A549 (cell line): ENCODE data around the gene SFTPB. TPM values are rescaled to one million over a fixed set of nuclear protein-coding genes. Genes with fewer than 3 reads are reported as not detected.
A peak's percentile ranks its signal among the peaks of the same experiment; 100 is the strongest.

ENCODE experiments used
- ATAC-seq, 2 experiments: fragments of 200-7000 bp in 1 of 2; fragments of >200 bp in 1 of 2; cut with Nextera tagmentation in 1 of 2; cut with Tn5 transposase in 1 of 2; 3 replicates each; pipeline versions ENCODE4 v1.8.0 to v1.9.1; 2018 to 2020; ENCODE audit warnings: mild to moderate bottlenecking in 1 of 2, moderate library complexity in 1 of 2
- CTCF ChIA-PET: fragments of 300-600 bp; sonication (Branson Sonifier 250); formaldehyde crosslinking; extraction: SDS; loops from one replicate; lab custom pipeline; 2021; ENCODE audit warnings: antibody characterized with exemption, inconsistent platforms; lab: Yijun Ruan, JAX
- POLR2A ChIA-PET: fragments of 350-600 bp; formaldehyde crosslinking; extraction: SDS; loops from one replicate; lab custom pipeline; 2021; ENCODE audit warnings: antibody characterized with exemption, inconsistent platforms; lab: Yijun Ruan, JAX
- DNase-seq, 2 experiments: peaks; one replicate each; pipeline versions ENCODE4 v3.0.0 to v3.0.0-alpha.2; 2011 to 2016; ENCODE audit warnings: low read depth in 1 of 2, low spot score in 1 of 2
- FAIRE-seq: peaks from 2 replicates; lab custom pipeline; 2011; peaks lifted over from hg19 to GRCh38; lab: Jason Lieb, UNC
- H3K27ac ChIP-seq, 2 experiments: fragments of >200 bp; sonication (Bioruptor Twin); formaldehyde crosslinking; 3 replicates each; pipeline ENCODE4 v1.5.1; 2016 to 2017
- H3K4me1 ChIP-seq: fragments of >200 bp; sonication (Bioruptor Twin); formaldehyde crosslinking; 3 replicates; pipeline ENCODE4 v1.6.1; 2016
- H3K4me2 ChIP-seq: fragments of >200 bp; sonication (Bioruptor Twin); formaldehyde crosslinking; 3 replicates; pipeline ENCODE4 v1.6.1; 2016
- H3K4me3 ChIP-seq: fragments of >200 bp; sonication (Bioruptor Twin); formaldehyde crosslinking; 3 replicates; pipeline ENCODE4 v1.5.1; 2016
- H3K9me3 ChIP-seq: fragments of >200 bp; sonication (Bioruptor Twin); formaldehyde crosslinking; 3 replicates; pipeline ENCODE4 v1.6.1; 2016
- BCL3 ChIP-seq: fragments of >200 bp; sonication (Bioruptor Twin); formaldehyde crosslinking; IDR thresholded peaks from 3 replicates; pipeline ENCODE4 v1.6.1; 2016
- BHLHE40 ChIP-seq: IDR thresholded peaks from 2 replicates; pipeline ENCODE4 v1.6.1; 2012; ENCODE audit warnings: low read depth, low read length, inconsistent platforms
- CBX2 ChIP-seq: fragments of 200-600 bp; sonication (generic); IDR thresholded peaks from 2 replicates; pipeline ENCODE4 v1.6.1; 2016; ENCODE audit warnings: low read depth, mild to moderate bottlenecking, borderline replicate concordance
- CBX8 ChIP-seq: fragments of 200-600 bp; sonication (generic); IDR thresholded peaks from 2 replicates; pipeline ENCODE4 v1.6.1; 2016
- CEBPB ChIP-seq, 2 experiments: fragments of >200 bp in 1 of 2; sonication (Bioruptor Twin) in 1 of 2; formaldehyde crosslinking in 1 of 2; IDR thresholded peaks; 2 replicates each; pipeline ENCODE4 v1.6.1; 2012 to 2016
- ELK1 ChIP-seq: fragments of 150-350 bp; IDR thresholded peaks from 2 replicates; pipeline ENCODE4 v1.6.1; 2014; ENCODE audit warnings: low read depth, mild to moderate bottlenecking, low read length
- EP300 ChIP-seq, 2 experiments: fragments of >200 bp; sonication (Bioruptor Twin); formaldehyde crosslinking; IDR thresholded peaks; 2 replicates in 1 of 2; 3 replicates in 1 of 2; pipeline ENCODE4 v1.6.1; 2016 to 2017
- ESRRA ChIP-seq: fragments of 150-350 bp; IDR thresholded peaks from 2 replicates; pipeline ENCODE4 v1.6.1; 2014; ENCODE audit warnings: mild to moderate bottlenecking, low read length, borderline replicate concordance
- FOSB ChIP-seq: fragments of 250-450 bp; sonication (Bioruptor Pico); IDR thresholded peaks from 2 replicates; pipeline ENCODE4 v1.5.0; 2020; ENCODE audit warnings: mild to moderate bottlenecking, moderate library complexity
- FOSL2 ChIP-seq, 2 experiments: fragments of 450-650 bp in 1 of 2; fragments of >200 bp in 1 of 2; sonication (Bioruptor Twin) in 1 of 2; formaldehyde crosslinking; IDR thresholded peaks; 2 replicates each; pipeline versions ENCODE4 v1.5.0 to v1.6.1; 2016 to 2020; ENCODE audit warnings: mild to moderate bottlenecking in 1 of 2, moderate library complexity in 1 of 2
- GATA3 ChIP-seq: IDR thresholded peaks from 2 replicates; pipeline ENCODE4 v1.6.1; 2012; ENCODE audit warnings: borderline replicate concordance
- HES2 ChIP-seq: fragments of >200 bp; sonication (Bioruptor Twin); formaldehyde crosslinking; IDR thresholded peaks from 2 replicates; pipeline ENCODE4 v1.6.1; 2016
- HOXA7 ChIP-seq: fragments of 250-450 bp; sonication (Bioruptor Pico); IDR thresholded peaks from 2 replicates; pipeline ENCODE4 v1.5.0; 2020; ENCODE audit warnings: mild to moderate bottlenecking, moderate library complexity
- HOXB13 ChIP-seq: fragments of 250-450 bp; sonication (Bioruptor Pico); IDR thresholded peaks from 2 replicates; pipeline ENCODE4 v1.5.0; 2020; ENCODE audit warnings: low read depth, mild to moderate bottlenecking, moderate library complexity
- HOXB5 ChIP-seq: fragments of 250-450 bp; sonication (Bioruptor Pico); IDR thresholded peaks from 2 replicates; pipeline ENCODE4 v1.5.0; 2020; ENCODE audit warnings: mild to moderate bottlenecking, moderate library complexity
- JUN ChIP-seq, 2 experiments: fragments of >200 bp; sonication (Bioruptor Twin); formaldehyde crosslinking; IDR thresholded peaks; 2 replicates in 1 of 2; 3 replicates in 1 of 2; pipeline ENCODE4 v1.6.1; 2016 to 2017
- JUNB ChIP-seq: fragments of >200 bp; sonication (Bioruptor Twin); formaldehyde crosslinking; IDR thresholded peaks from 2 replicates; pipeline ENCODE4 v1.6.1; 2016
- KDM5A ChIP-seq: fragments of 200-600 bp; sonication (generic); IDR thresholded peaks from 2 replicates; pipeline ENCODE4 v1.6.1; 2016; ENCODE audit warnings: antibody characterized with exemption, mild to moderate bottlenecking
- MAZ ChIP-seq: fragments of 150-350 bp; IDR thresholded peaks from 2 replicates; pipeline ENCODE4 v1.6.1; 2014; ENCODE audit warnings: antibody characterized with exemption, low read depth, low read length, borderline replicate concordance
- PHF8 ChIP-seq: fragments of 200-600 bp; sonication (generic); IDR thresholded peaks from 2 replicates; pipeline ENCODE4 v1.6.1; 2016; ENCODE audit warnings: low read depth, mild to moderate bottlenecking, antibody characterized with exemption, moderate library complexity, borderline replicate concordance
- POLR2A ChIP-seq: IDR thresholded peaks from 2 replicates; pipeline ENCODE4 v1.6.1; 2012; ENCODE audit warnings: mild to moderate bottlenecking, low read length
- RFX5 ChIP-seq: fragments of 450-650 bp; IDR thresholded peaks from 2 replicates; pipeline ENCODE4 v1.7.1; 2014; ENCODE audit warnings: antibody characterized with exemption, mild to moderate bottlenecking, moderate library complexity
- TFCP2L1 ChIP-seq: fragments of 250-450 bp; sonication (Bioruptor Pico); IDR thresholded peaks from 2 replicates; pipeline ENCODE4 v1.5.0; 2021; ENCODE audit warnings: mild to moderate bottlenecking
- TP53 ChIP-seq: fragments of 250-450 bp; sonication (Bioruptor Pico); IDR thresholded peaks from 2 replicates; pipeline ENCODE4 v1.5.0; 2021; ENCODE audit warnings: mild to moderate bottlenecking, moderate library complexity
- ZC3H11A ChIP-seq: fragments of 450-650 bp; IDR thresholded peaks from 2 replicates; pipeline ENCODE4 v1.6.1; 2014; ENCODE audit warnings: antibody characterized with exemption, mild to moderate bottlenecking
- ZSCAN20 ChIP-seq: fragments of 250-450 bp; sonication (Bioruptor Pico); IDR thresholded peaks from 2 replicates; pipeline ENCODE4 v1.8.0; 2022; ENCODE audit warnings: mild to moderate bottlenecking, moderate library complexity
- WGBS: methylation state at CpG from one replicate; pipeline ENCODE4 v1.1.6; 2017; ENCODE audit errors: missing lambda C conversion rate; 5-methylcytosine and 5-hydroxymethylcytosine counted together
- polyA plus RNA-seq, 4 experiments: library from polyadenylated mRNA; depleted of rRNA in 3 of 4; stranded (reverse); fragments of >200 nt; fragmentation: RNase III in 1 of 4; extraction: RNeasy Plus Mini Kit Qiagen cat#74134 plus additional on column Dnase treatment in 1 of 4; gene quantifications; 2 replicates in 3 of 4; 3 replicates in 1 of 4; pipeline ENCODE4 v1.2.3, GENCODE V29; 2011 to 2017
- TF ChIP-seq, protein P1 (sequence below): IDR thresholded peaks from 2 replicates; pipeline ENCODE4 v1.6.1; 2012
- TF ChIP-seq, protein P2 (sequence below): IDR thresholded peaks from 2 replicates; pipeline ENCODE4 v1.6.1; 2012; ENCODE audit warnings: low read depth, borderline replicate concordance

The SFTPB gene
- polyA plus RNA-seq, 2 of the 4 experiments (the other 2 are of a cell fraction) = not detected

GRCh38 chr2:85706063-85706462 lies 38.1 kb upstream of the SFTPB start (continued):
- TF ChIP-seq JUN (IDR thresholded peaks at IDR 0.05) (no peak), BCL3 (no peak), HOXA7 (no peak), CBX8 (no peak), EP300 (IDR thresholded peaks at IDR 0.05) (no peak)

DNA sequence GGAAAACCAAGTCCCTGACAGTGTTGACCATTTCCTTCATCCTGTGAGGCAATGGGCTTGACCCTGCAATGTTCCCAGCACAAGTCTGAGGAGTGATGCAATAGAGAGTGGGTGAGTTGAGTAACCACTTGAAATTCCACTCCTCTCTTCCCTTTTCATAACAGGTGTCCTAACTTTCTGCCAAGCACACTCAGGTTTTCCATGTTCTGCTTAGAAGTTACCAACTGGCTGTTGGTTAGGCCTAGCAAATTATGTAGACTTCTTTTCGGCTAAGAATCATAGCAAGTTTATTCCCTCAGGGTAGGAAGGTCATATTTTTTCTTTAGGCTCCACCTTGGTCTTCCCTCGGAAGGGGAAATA lies 37.7 kb upstream of the SFTPB start:
- TF ChIP-seq TP53 (CRISPR knock-in tag) = no peak
- TF ChIP-seq CBX2 = no peak
- TF ChIP-seq BHLHE40 = no peak
- TF ChIP-seq, protein P1, sequence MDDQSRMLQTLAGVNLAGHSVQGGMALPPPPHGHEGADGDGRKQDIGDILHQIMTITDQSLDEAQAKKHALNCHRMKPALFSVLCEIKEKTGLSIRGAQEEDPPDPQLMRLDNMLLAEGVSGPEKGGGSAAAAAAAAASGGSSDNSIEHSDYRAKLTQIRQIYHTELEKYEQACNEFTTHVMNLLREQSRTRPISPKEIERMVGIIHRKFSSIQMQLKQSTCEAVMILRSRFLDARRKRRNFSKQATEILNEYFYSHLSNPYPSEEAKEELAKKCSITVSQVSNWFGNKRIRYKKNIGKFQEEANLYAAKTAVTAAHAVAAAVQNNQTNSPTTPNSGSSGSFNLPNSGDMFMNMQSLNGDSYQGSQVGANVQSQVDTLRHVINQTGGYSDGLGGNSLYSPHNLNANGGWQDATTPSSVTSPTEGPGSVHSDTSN = no peak
- no peak for TF ChIP-seq FOSB (CRISPR knock-in tag)
- TF ChIP-seq HES2 = peak; percentile 98
- peak; percentile 94 to 99 for TF ChIP-seq CEBPB (IDR thresholded peaks at IDR 0.05)
- TF ChIP-seq HOXB5 = no peak
- TF ChIP-seq EP300 (IDR thresholded peaks at IDR 0.05) = peak; percentile 66 to 69; a peak in 3 of 5 replicates
- no peak for TF ChIP-seq MAZ
- TF ChIP-seq FOSL2 (IDR thresholded peaks at IDR 0.05) = peak; percentile 15; the same call in 1 of the 2 replicates
- TF ChIP-seq FOSL2 (CRISPR knock-in tag; IDR thresholded peaks at IDR 0.05) = no peak
- TF ChIP-seq, protein P2, sequence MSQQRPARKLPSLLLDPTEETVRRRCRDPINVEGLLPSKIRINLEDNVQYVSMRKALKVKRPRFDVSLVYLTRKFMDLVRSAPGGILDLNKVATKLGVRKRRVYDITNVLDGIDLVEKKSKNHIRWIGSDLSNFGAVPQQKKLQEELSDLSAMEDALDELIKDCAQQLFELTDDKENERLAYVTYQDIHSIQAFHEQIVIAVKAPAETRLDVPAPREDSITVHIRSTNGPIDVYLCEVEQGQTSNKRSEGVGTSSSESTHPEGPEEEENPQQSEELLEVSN = no peak
- TF ChIP-seq JUNB = peak; percentile 59; the same call in 1 of the 2 replicates
- TF ChIP-seq KDM5A = no peak
- no peak for TF ChIP-seq PHF8
- TF ChIP-seq RFX5 = no peak
- no peak for TF ChIP-seq POLR2A
- no peak for TF ChIP-seq GATA3
- TF ChIP-seq ZC3H11A = no peak
- no peak for TF ChIP-seq ESRRA
- TF ChIP-seq BCL3 = 0 out of 3 replicates have a peak, but pooled peaks have one; percentile 67
- TF ChIP-seq ELK1 = no peak
- peak; percentile 42 to 54; a peak in 2 of 5 replicates for TF ChIP-seq JUN (IDR thresholded peaks at IDR 0.05)
- TF ChIP-seq ZSCAN20 (CRISPR knock-in tag) = no peak
- TF ChIP-seq HOXB13 (CRISPR knock-in tag) = no peak
- no peak for TF ChIP-seq TFCP2L1
- 74% methylated on average over 2 of the region's 2 CpGs for WGBS
- POLR2A ChIA-PET = no interaction called here
- no peaks in the 10 kb centered on the region for H3K9me3 ChIP-seq
- DNase-seq = peak in 1 of 2 experiments; percentile 74
- peak overlapping the region; percentile 84 for H3K27ac ChIP-seq
- H3K4me1 ChIP-seq = peaks cover 72% of the 10 kb centered on the region
- CTCF ChIA-PET = interaction anchor here (0.9 to 14.6 kb wide), 17 partner anchors 10 to 121 kb away, joined by 3 to 241 read pairs (median 12); partner anchors contain the start of genes GNLY and SFTPB
- H3K4me2 ChIP-seq = peak overlapping the region; percentile 61
- peak; percentile 8 to 59; a peak in 4 of 6 replicates for ATAC-seq
- no peak overlapping the region for H3K4me3 ChIP-seq
- no peak for FAIRE-seq
